ENCODE data around the gene SERINC1.

- TF ChIP-seq NKRF (IDR thresholded peaks at IDR 0.05; ENCODE audit: borderline replicate concordance) (no peak), SMC3 (conservative IDR thresholded peaks at IDR 0.05; ENCODE audit: insufficient read depth, low read depth, low read length) (no peak), TAF1 (IDR thresholded peaks at IDR 0.05; ENCODE audit: control insufficient read depth, extremely low read depth, insufficient read depth, low read length, severe bottlenecking) (no peak), RFX5 (IDR thresholded peaks at IDR 0.05; ENCODE audit: low read depth, low read length) (no peak), U2AF2 (optimal IDR thresholded peaks at IDR 0.05; ENCODE audit: low read depth, low read length) (no peak), TOE1 (IDR thresholded peaks at IDR 0.05; ENCODE audit: borderline replicate concordance) (no peak), TOE1 (CRISPR knock-in tag; IDR thresholded peaks at IDR 0.05; ENCODE audit: borderline replicate concordance, low read depth) (no peak), PBX2 (CRISPR knock-in tag; IDR thresholded peaks at IDR 0.05; ENCODE audit: low read depth) (no peak), PBX2 (tag; conservative IDR thresholded peaks at IDR 0.05; ENCODE audit: low read depth) (no peak), TAF7 (tag; IDR thresholded peaks at IDR 0.05) (no peak)
Measured at GRCh38 chr6:122454673-122455072, 16.9 kb downstream of the SERINC1 start.
